GM10266 (cell line): ENCODE results near the gene AK1.

ENCODE experiments used
- DNase-seq: peaks from one replicate; pipeline ENCODE4 v3.0.0; 2012; ENCODE audit errors: extremely low spot score
- TF ChIP-seq, protein P1 (sequence below): IDR thresholded peaks from 2 replicates; pipeline ENCODE4 v1.5.1; 2012; ENCODE audit warnings: mild to moderate bottlenecking, low read depth; ENCODE audit not compliant: control insufficient read depth, insufficient read depth; ENCODE audit errors: missing control alignments

AK1 gene

DNA sequence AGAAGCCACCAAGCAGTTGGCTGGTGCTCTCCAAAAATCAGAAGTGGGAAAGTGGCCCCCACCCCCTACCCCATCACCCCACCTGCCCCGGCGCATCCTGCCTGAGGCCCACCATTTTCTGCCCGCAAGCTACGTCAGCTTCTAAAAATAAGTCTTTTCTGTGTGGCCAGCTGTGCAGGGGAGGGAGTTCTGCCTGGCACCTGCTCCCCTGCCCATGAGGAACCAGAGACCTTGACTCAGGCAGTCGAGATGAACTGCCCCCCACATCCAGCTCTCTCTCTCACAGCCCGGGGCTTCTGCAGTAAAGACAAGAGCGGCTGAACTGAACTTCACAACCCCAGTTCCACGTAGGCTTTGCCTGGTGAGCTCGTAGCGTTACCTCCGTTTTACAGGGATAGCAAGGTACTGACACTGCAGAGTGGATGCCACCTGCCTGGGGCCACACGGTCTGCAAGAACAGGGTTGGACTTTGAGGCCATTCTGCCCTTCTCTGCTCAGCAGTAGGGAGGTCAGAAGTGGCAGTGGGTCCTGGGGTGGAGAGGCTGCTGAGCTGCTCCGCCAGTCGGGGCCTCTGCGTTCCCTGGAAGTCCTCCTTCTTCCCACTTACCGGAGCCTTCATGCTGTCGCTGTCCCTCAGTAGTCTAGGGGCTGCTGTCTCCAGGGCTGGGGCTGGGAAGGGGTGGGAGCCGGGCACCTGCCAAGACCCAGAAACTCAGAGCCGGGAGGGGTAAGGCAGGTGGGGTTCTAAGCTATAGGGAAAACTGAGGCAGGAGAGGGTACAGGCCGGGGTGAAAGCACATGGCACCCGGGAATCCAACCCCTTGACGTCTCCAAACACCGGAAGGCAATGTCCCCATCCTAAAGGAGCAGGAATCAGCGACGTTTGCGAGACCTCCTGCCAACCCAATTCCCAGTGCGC lies 38.6 kb upstream of the AK1 start:
- peak; percentile 73 for DNase-seq
- TF ChIP-seq, protein P1, sequence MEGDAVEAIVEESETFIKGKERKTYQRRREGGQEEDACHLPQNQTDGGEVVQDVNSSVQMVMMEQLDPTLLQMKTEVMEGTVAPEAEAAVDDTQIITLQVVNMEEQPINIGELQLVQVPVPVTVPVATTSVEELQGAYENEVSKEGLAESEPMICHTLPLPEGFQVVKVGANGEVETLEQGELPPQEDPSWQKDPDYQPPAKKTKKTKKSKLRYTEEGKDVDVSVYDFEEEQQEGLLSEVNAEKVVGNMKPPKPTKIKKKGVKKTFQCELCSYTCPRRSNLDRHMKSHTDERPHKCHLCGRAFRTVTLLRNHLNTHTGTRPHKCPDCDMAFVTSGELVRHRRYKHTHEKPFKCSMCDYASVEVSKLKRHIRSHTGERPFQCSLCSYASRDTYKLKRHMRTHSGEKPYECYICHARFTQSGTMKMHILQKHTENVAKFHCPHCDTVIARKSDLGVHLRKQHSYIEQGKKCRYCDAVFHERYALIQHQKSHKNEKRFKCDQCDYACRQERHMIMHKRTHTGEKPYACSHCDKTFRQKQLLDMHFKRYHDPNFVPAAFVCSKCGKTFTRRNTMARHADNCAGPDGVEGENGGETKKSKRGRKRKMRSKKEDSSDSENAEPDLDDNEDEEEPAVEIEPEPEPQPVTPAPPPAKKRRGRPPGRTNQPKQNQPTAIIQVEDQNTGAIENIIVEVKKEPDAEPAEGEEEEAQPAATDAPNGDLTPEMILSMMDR = no peak

DNA sequence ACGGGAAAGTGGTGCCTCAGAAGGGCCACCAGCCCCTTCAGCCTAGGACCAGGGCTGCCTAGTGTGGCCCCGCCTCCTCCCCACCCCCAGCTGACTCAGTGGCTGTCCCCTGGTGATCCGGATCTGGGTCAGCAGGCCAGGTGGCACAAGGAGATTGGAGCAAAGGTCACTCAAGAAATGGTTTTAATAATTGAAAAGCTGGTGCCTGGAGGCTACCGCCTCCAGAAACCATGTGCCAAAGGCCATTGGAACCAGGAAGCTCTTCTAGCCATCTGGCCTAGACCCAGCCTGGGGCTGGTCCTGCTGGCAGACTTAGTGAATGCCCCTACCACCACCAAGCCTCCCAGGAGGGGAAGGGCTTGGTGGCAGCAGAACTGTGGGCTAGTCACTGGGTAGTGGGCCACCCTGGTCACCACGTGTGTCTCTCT lies 37.9 kb upstream of the AK1 start:
- TF ChIP-seq, protein P1 = no peak
- DNase-seq = no peak

DNA sequence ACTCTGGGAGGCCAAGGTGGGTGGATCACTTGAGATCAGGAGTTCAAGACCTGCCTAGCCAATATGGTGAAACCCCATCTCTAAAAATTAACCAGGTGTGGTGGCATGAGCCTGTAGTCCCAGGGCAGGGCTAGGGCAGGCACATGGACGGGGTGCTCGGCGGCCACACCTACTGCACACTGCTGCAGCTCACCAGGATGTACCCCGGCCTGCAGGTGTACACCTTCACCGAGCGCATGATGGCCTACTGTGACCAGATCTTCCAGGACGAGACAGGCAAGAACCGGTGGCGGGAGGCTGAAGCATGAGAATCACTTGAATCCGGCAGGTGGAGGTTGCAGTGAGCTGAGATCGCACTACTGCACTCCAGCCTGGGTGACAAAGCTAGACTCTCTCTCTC lies 36.2 kb upstream of the AK1 start:
- no peak for DNase-seq
- TF ChIP-seq, protein P1 = no peak

DNA sequence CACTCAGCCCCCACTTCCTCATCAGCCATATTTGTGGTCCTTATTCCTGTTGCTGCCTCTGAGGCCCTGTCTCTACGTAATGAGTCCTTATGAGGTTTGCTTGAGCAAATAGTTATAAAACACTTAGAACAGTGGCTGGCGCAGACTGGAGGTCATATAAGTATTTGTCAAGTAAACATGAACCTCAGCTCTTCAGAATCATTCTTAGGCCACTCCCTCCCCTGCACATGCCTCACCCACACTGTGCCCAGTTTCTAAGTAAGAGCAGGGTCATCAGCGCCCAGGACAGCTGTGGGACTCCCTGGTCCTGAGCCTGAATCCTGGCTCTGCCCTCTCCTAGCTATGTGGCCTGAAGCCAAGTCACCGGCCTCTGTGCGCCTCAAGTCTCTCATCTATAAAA lies 35.4 kb upstream of the AK1 start:
- TF ChIP-seq, protein P1 = no peak

DNA sequence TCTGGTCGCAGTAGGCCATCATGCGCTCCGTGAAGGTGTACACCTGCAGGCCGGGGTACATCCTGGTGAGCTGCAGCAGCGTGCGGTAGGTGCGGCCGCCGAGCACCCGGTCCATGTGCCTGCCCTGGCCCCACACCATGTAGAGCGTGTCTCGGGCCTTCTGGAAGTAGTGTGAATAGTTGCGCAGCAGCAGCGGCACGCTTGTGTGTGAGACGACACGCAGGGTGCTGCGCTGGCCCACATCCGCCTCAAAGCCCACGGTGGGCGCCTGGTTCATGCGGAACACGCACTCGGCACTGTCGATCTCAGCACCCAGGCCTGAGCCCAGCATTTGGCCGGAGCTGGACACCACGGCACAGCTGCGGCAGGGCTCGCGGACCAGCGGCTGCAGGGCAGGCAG lies 34.8 kb upstream of the AK1 start:
- DNase-seq = no peak
- TF ChIP-seq, protein P1 = no peak

More for the DNA sequence above, 35.4 kb upstream of the AK1 start:
- no peak for DNase-seq

DNA sequence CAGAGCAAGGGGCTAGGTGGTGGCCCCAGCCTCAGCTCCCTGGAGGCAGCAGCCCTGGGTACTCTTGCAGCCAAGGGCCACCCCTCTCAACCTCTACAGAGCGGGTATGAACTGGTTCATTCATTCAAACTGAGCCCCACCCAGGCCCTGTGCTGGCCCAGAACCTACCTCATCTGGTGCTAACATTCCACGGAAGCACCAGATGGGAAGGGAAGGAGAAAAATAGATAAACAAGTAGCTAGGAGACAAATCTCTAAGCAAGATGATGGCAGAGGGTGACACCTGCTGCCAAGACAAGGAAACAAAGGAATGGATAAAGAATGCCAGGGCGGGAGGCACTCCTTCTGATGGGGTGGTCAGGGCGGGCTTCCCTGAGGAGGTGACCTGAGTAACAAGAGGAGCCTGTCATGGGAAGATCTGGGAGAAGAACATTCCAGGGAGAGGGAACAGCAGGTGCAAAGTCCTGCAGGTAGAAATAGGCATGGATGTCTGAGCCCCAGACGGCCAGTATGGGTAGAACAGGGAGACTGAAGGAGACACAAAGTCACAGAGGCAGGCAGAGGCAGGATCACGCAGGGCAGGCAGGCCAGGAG lies 33.2 kb upstream of the AK1 start:
- TF ChIP-seq, protein P1 = peak; percentile 36
- DNase-seq = no peak

DNA sequence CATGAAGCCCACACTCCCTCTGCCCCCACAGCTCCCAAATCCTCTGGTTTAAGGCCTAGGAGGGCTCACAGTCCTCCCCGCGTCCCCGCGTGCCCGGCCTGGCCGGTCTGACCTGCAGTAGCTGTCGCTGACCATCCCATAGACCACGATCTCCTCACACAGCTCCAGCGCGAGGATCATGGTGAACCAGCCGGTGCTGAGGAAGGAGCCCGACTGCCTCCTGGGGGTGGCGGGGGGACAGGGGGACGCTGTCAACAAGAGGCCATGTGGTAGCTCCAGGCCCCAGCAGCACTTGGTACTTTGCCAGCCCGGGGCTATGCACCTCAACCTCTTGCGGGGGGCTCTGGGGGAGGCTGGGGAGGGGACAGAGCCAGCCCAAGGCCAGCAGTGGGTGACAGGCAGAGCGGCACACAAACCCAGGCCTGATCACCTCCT lies 32.4 kb upstream of the AK1 start:
- no peak for DNase-seq
- TF ChIP-seq, protein P1 = no peak
